A673 (cell line): ENCODE measurements around the gene SEZ6L. TPM values are rescaled to one million over a fixed set of nuclear protein-coding genes. Genes with fewer than 3 reads are reported as not detected.

Experiments used
- BruUV-seq: library from RNA; stranded (reverse); fragments of 400-500 nt; replicated peaks from 2 replicates; lab custom pipeline; 2021; lab: Mats Ljungman, UMichigan
- CTCF ChIA-PET: fragments of 300-600 bp; sonication (Branson Sonifier 250); formaldehyde crosslinking; loops from one replicate; lab custom pipeline; 2022; ENCODE audit warnings: antibody characterized with exemption; lab: Charles Lee
- POLR2A ChIA-PET: fragments of 300-600 bp; sonication (Branson Sonifier 250); formaldehyde crosslinking; loops from one replicate; lab custom pipeline; 2022; ENCODE audit warnings: antibody characterized with exemption; ENCODE audit not compliant: low non-redundant PET; lab: Charles Lee
- DNase-seq: peaks from one replicate; pipeline ENCODE4 v3.0.0-alpha.2; 2015; ENCODE audit warnings: low spot score
- H3K27ac ChIP-seq: fragments of 200-600 bp; sonication (generic); 2 replicates; pipeline ENCODE4 v1.5.1; 2016; ENCODE audit warnings: mixed run types, low read depth, mild to moderate bottlenecking, mixed read lengths, antibody characterized with exemption, low read length; ENCODE audit not compliant: poor library complexity, severe bottlenecking
- H3K27me3 ChIP-seq: fragments of 200-600 bp; sonication (generic); replicated peaks from 2 replicates; pipeline ENCODE4 v1.6.1; 2017; ENCODE audit warnings: mixed run types, low read depth, mild to moderate bottlenecking, mixed read lengths, antibody characterized with exemption, low read length; ENCODE audit not compliant: insufficient read depth, poor library complexity
- H3K36me3 ChIP-seq: fragments of 200-600 bp; sonication (generic); 2 replicates; pipeline ENCODE4 v1.6.1; 2016; ENCODE audit warnings: mixed run types, mild to moderate bottlenecking, mixed read lengths, antibody characterized with exemption, low read length; ENCODE audit not compliant: insufficient read depth, poor library complexity, severe bottlenecking
- H3K4me1 ChIP-seq: fragments of 200-600 bp; sonication (generic); 2 replicates; pipeline ENCODE4 v1.6.1; 2017; ENCODE audit warnings: mixed run types, mild to moderate bottlenecking, mixed read lengths, antibody characterized with exemption, low read length; ENCODE audit not compliant: insufficient read depth, poor library complexity, severe bottlenecking
- H3K4me3 ChIP-seq: fragments of 200-600 bp; sonication (generic); 2 replicates; pipeline ENCODE4 v1.5.1; 2016; ENCODE audit warnings: low read depth, mixed run types, mild to moderate bottlenecking, mixed read lengths, low read length; ENCODE audit not compliant: poor library complexity, severe bottlenecking
- H3K9me3 ChIP-seq: fragments of 200-600 bp; sonication (generic); 2 replicates; pipeline ENCODE4 v1.6.1; 2016; ENCODE audit warnings: mixed run types, low read depth, mild to moderate bottlenecking, mixed read lengths, antibody characterized with exemption, low read length; ENCODE audit not compliant: poor library complexity, severe bottlenecking
- CTCF ChIP-seq: fragments of 300-800, 200-600 bp; sonication (generic); conservative IDR thresholded peaks from 2 replicates; pipeline ENCODE4 v1.5.1; 2017; ENCODE audit warnings: low read depth, mild to moderate bottlenecking, antibody characterized with exemption, low read length, moderate library complexity, mixed read lengths
- EZH2 ChIP-seq: fragments of 200-600 bp; sonication (generic); IDR thresholded peaks from 2 replicates; pipeline ENCODE4 v1.6.1; 2017; ENCODE audit warnings: borderline replicate concordance, low read depth, mild to moderate bottlenecking, mixed read lengths, antibody characterized with exemption, low read length; ENCODE audit not compliant: poor library complexity, severe bottlenecking
- intact Hi-C: fragments of 100-400 bp; cut with micrococcal nuclease; formaldehyde crosslinking; loops from one replicate; pipeline ENCODE4 v1.10.0; 2022; ENCODE audit not compliant: unreplicated experiment
- total RNA-seq: library from RNA; stranded (reverse); gene quantifications from 2 replicates; pipeline ENCODE4 v1.2.3, GENCODE V29; 2021

Gene SEZ6L
- total RNA-seq, 1 experiment from 2014 or later: 6.3 TPM

- peaks cover 18% of the 10 kb centered on the region for H3K27me3 ChIP-seq
- ChIA-PET POLR2A (no interaction called here), CTCF (no interaction called here)
- no peak for DNase-seq
- H3K9me3 ChIP-seq: no peaks in the 10 kb centered on the region
- no peaks in the 10 kb centered on the region for H3K4me1 ChIP-seq
- no peaks in the 10 kb centered on the region for H3K36me3 ChIP-seq
- H3K4me3 ChIP-seq: no peak overlapping the region
- BruUV-seq: no TSS peak
- no peak overlapping the region for H3K27ac ChIP-seq
- no peak for TF ChIP-seq CTCF
- TF ChIP-seq EZH2: no peak
- intact Hi-C loops: no loop called here
Measured at GRCh38 chr22:26141831-26142230, 27.4 kb upstream of the SEZ6L start.

GRCh38 chr22:26143806-26144325, 25.4 kb upstream of the SEZ6L start:
- H3K4me3 ChIP-seq: no peak overlapping the region
- no peaks in the 10 kb centered on the region for H3K4me1 ChIP-seq
- no peak for TF ChIP-seq EZH2
- TF ChIP-seq CTCF: no peak
- CTCF ChIA-PET: no interaction called here
- peaks cover 31% of the 10 kb centered on the region for H3K27me3 ChIP-seq
- intact Hi-C loops: no loop called here
- no peaks in the 10 kb centered on the region for H3K36me3 ChIP-seq
- no peak for DNase-seq
- POLR2A ChIA-PET: no interaction called here
- H3K9me3 ChIP-seq: no peaks in the 10 kb centered on the region
- BruUV-seq: no TSS peak
- no peak overlapping the region for H3K27ac ChIP-seq

GRCh38 chr22:26159886-26160285, 9.4 kb upstream of the SEZ6L start:
- Histone ChIP-seq H3K27ac (no peak overlapping the region), H3K36me3 (no peaks in the 10 kb centered on the region), H3K4me3 (no peak overlapping the region), H3K9me3 (no peaks in the 10 kb centered on the region), H3K27me3 (peaks cover 15% of the 10 kb centered on the region), H3K4me1 (no peaks in the 10 kb centered on the region)
- intact Hi-C loops: no loop called here
- CTCF ChIA-PET: no interaction called here
- POLR2A ChIA-PET: no interaction called here
- no TSS peak for BruUV-seq
- TF ChIP-seq EZH2 (no peak), CTCF (no peak)
- no peak for DNase-seq
